ENCODE results near the gene GALNT8.
"Not testable (repeated sequence)": the region's sequence is repeated elsewhere in the genome, so short reads cannot be mapped to it uniquely, and the experiment has no call there.

GALNT8 gene

GRCh38 chr12:4744709-4745108 lies 24.5 kb downstream of the GALNT8 start:
- no peak for DNase-seq

GRCh38 chr12:4745249-4745648 lies 25.0 kb downstream of the GALNT8 start:
- no peak for DNase-seq

- not testable (repeated sequence) for DNase-seq
Observed at GRCh38 chr12:4751654-4752053, 31.5 kb downstream of the GALNT8 start.

GRCh38 chr12:4762773-4763172 lies 42.6 kb downstream of the GALNT8 start:
- no peak for DNase-seq

- no peak for DNase-seq
Observed at GRCh38 chr12:4763549-4763948, 43.3 kb downstream of the GALNT8 start.

- no peak for DNase-seq
Observed at GRCh38 chr12:4766445-4766844, 46.2 kb downstream of the GALNT8 start.

GRCh38 chr12:4767186-4767585 lies 47.0 kb downstream of the GALNT8 start:
- no peak for DNase-seq

- no peak for DNase-seq
Observed at GRCh38 chr12:4768341-4768740, 48.1 kb downstream of the GALNT8 start.

GRCh38 chr12:4769073-4769472 lies 48.9 kb downstream of the GALNT8 start:
- no peak for DNase-seq

GRCh38 chr12:4771172-4771959 lies 51.2 kb downstream of the GALNT8 start:
- no peak for DNase-seq

- no peak for DNase-seq
Observed at GRCh38 chr12:4771960-4772566, 51.9 kb downstream of the GALNT8 start.

- no peak for DNase-seq
Observed at GRCh38 chr12:4775936-4776335, 55.7 kb downstream of the GALNT8 start.

GRCh38 chr12:4779749-4780148 lies 59.5 kb downstream of the GALNT8 start:
- no peak for DNase-seq

GRCh38 chr12:4780641-4781611 lies 60.7 kb downstream of the GALNT8 start:
- no peak for DNase-seq

- DNase-seq: no peak
Observed at GRCh38 chr12:4784404-4785054, 64.3 kb downstream of the GALNT8 start.

GRCh38 chr12:4786795-4787194 lies 66.6 kb downstream of the GALNT8 start:
- DNase-seq: no peak

GRCh38 chr12:4787965-4788364 lies 67.8 kb downstream of the GALNT8 start:
- no peak for DNase-seq

GRCh38 chr12:4789776-4790175 lies 69.6 kb downstream of the GALNT8 start:
- no peak for DNase-seq

GRCh38 chr12:4791497-4791896 lies 71.3 kb downstream of the GALNT8 start:
- no peak for DNase-seq

GRCh38 chr12:4794491-4794890 lies 74.3 kb downstream of the GALNT8 start:
- DNase-seq: peak; percentile 35

- DNase-seq: no peak
Observed at GRCh38 chr12:4796216-4796615, 76.0 kb downstream of the GALNT8 start.

- DNase-seq: no peak
Observed at GRCh38 chr12:4796694-4797482, 76.7 kb downstream of the GALNT8 start.

All from KG1 (cell line).